Spleen (tissue), 7 donors: Measurements from ENCODE around the gene SPRY2.

Experiments
- POLR2A ChIP-seq, 3 donors: fragments of 450-650 bp; IDR thresholded peaks; one replicate each; pipeline ENCODE4 v1.5.1; 2017; ENCODE audit warnings: antibody characterized with exemption in 3 of 3, mild to moderate bottlenecking in 1 of 3
- POLR2AphosphoS5 ChIP-seq, 3 donors: sonication (generic); formaldehyde crosslinking; IDR thresholded peaks; one replicate each; pipeline ENCODE4 v1.5.1; 2017; ENCODE audit warnings: antibody characterized with exemption in 3 of 3
- TF ChIP-seq, protein P1 (sequence below), 11 experiments: fragments of 200-600 bp in 7 of 11; fragments of 450-650 bp in 4 of 11; sonication (generic) in 4 of 11; IDR thresholded peaks in 8 of 11; conservative IDR thresholded peaks in 3 of 11; 1 replicate in 7 of 11; 2 replicates in 4 of 11; pipeline versions ENCODE4 v1.4.0 to v1.8.0; 2016 to 2021; ENCODE audit warnings: antibody characterized with exemption in 11 of 11, inconsistent platforms in 4 of 11, mild to moderate bottlenecking in 1 of 11
- donor health status: DM: no; HTN: no; CAD: no; lungs with moderate emphysema.
- donor health status: DM: no; HTN: no; CAD: no.
- donor health status: DM: no; HTN: no; CAD: no.

DNA sequence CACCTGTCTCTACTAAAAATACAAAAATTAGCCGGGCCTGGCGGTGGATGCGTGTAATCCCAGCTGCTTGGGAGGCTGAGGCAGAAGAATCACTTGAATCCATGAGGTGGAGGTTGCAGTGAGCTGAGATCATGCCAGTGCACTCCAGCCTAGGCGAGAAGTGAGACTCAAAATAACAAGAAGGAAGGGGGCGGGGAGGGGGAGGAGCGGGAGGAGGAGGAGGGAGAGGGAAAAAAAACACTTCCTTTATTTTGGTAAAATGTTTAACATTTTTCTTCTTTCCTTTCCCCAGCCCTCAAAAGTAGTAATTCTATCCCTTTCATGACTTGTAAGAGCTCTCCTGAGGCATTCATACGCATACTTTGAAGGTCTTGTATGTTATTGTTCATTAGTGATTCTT, 44.3 kb downstream of the SPRY2 start:
- TF ChIP-seq POLR2A (IDR thresholded peaks at IDR 0.05) (no peak), POLR2AphosphoS5 (IDR thresholded peaks at IDR 0.05) (no peak)
- TF ChIP-seq, protein P1, sequence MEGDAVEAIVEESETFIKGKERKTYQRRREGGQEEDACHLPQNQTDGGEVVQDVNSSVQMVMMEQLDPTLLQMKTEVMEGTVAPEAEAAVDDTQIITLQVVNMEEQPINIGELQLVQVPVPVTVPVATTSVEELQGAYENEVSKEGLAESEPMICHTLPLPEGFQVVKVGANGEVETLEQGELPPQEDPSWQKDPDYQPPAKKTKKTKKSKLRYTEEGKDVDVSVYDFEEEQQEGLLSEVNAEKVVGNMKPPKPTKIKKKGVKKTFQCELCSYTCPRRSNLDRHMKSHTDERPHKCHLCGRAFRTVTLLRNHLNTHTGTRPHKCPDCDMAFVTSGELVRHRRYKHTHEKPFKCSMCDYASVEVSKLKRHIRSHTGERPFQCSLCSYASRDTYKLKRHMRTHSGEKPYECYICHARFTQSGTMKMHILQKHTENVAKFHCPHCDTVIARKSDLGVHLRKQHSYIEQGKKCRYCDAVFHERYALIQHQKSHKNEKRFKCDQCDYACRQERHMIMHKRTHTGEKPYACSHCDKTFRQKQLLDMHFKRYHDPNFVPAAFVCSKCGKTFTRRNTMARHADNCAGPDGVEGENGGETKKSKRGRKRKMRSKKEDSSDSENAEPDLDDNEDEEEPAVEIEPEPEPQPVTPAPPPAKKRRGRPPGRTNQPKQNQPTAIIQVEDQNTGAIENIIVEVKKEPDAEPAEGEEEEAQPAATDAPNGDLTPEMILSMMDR (IDR thresholded peaks at IDR 0.05 in 8 of 11, conservative IDR thresholded peaks at IDR 0.05 in 3 of 11) = no peak
